Astrocyte (in vitro differentiated cells and primary cell): ENCODE data around the gene ENTREP1. TPM values are rescaled to one million over a fixed set of nuclear protein-coding genes. Genes with fewer than 3 reads are reported as not detected.
A peak's percentile ranks its signal among the peaks of the same experiment; 100 is the strongest.

ENCODE experiments used
- DNase-seq: peaks from one replicate; pipeline ENCODE4 v3.0.0-alpha.2; 2010; ENCODE audit warnings: low read depth
- FAIRE-seq: peaks from 2 replicates; lab custom pipeline; 2011; peaks lifted over from hg19 to GRCh38; lab: Jason Lieb, UNC
- H2AFZ ChIP-seq: 2 replicates; pipeline ENCODE4 v1.6.0; 2012; ENCODE audit warnings: low read depth, low read length, inconsistent platforms
- H3K27ac ChIP-seq: 2 replicates; pipeline ENCODE4 v1.5.1; 2011; ENCODE audit warnings: low read depth, low read length, inconsistent platforms
- H3K27me3 ChIP-seq: 2 replicates; pipeline ENCODE4 v1.6.0; 2011; ENCODE audit warnings: low read length, inconsistent platforms; ENCODE audit not compliant: insufficient read depth
- H3K36me3 ChIP-seq: 2 replicates; pipeline ENCODE4 v1.5.1; 2011; ENCODE audit warnings: low read length, inconsistent platforms; ENCODE audit not compliant: insufficient read depth
- H3K4me1 ChIP-seq: 2 replicates; pipeline ENCODE4 v1.5.1; 2011; ENCODE audit warnings: low read length, inconsistent platforms; ENCODE audit not compliant: insufficient read depth
- H3K4me2 ChIP-seq: 2 replicates; pipeline ENCODE4 v1.6.0; 2012; ENCODE audit warnings: low read length, inconsistent platforms
- H3K4me3 ChIP-seq: 2 replicates; pipeline ENCODE4 v1.5.1; 2011; ENCODE audit warnings: low read depth, mild to moderate bottlenecking, low read length, inconsistent platforms; ENCODE audit not compliant: insufficient read depth
- H3K79me2 ChIP-seq: 2 replicates; pipeline ENCODE4 v1.6.0; 2012; ENCODE audit warnings: mild to moderate bottlenecking, low read length, inconsistent platforms; ENCODE audit not compliant: insufficient read depth
- H3K9ac ChIP-seq: 2 replicates; pipeline ENCODE4 v1.6.0; 2012; ENCODE audit warnings: mild to moderate bottlenecking, low read length, inconsistent platforms
- H3K9me3 ChIP-seq: 2 replicates; pipeline ENCODE4 v1.5.1; 2012; ENCODE audit warnings: low read depth, mild to moderate bottlenecking, low read length, inconsistent platforms; ENCODE audit not compliant: insufficient read depth
- H4K20me1 ChIP-seq: 2 replicates; pipeline ENCODE4 v1.6.0; 2012; ENCODE audit warnings: low read length, inconsistent platforms; ENCODE audit not compliant: insufficient read depth
- H3K27ac Mint-ChIP-seq: one replicate; pipeline ENCODE4 v1.8.0; 2021; ENCODE audit warnings: mild to moderate bottlenecking, mixed read lengths; ENCODE audit not compliant: unreplicated experiment
- H3K27me3 Mint-ChIP-seq: one replicate; pipeline ENCODE4 v1.8.0; 2021; ENCODE audit warnings: low read depth, mixed read lengths; ENCODE audit not compliant: unreplicated experiment
- H3K36me3 Mint-ChIP-seq: one replicate; pipeline ENCODE4 v1.8.0; 2021; ENCODE audit warnings: low read depth, mixed read lengths; ENCODE audit not compliant: unreplicated experiment
- H3K4me1 Mint-ChIP-seq: one replicate; pipeline ENCODE4 v1.8.0; 2021; ENCODE audit warnings: low read depth, mixed read lengths; ENCODE audit not compliant: unreplicated experiment
- H3K4me3 Mint-ChIP-seq: one replicate; pipeline ENCODE4 v1.8.0; 2021; ENCODE audit warnings: mild to moderate bottlenecking, moderate library complexity, mixed read lengths; ENCODE audit not compliant: unreplicated experiment
- H3K9me3 Mint-ChIP-seq: one replicate; pipeline ENCODE4 v1.8.0; 2021; ENCODE audit warnings: mild to moderate bottlenecking, mixed read lengths; ENCODE audit not compliant: unreplicated experiment
- CTCF ChIP-seq: IDR thresholded peaks from 2 replicates; pipeline ENCODE4 v1.5.1; 2011; ENCODE audit warnings: low read depth, mild to moderate bottlenecking, inconsistent platforms, low read length, moderate library complexity; ENCODE audit not compliant: insufficient read depth
- EZH2 ChIP-seq: IDR thresholded peaks from 2 replicates; pipeline ENCODE4 v1.6.1; 2012; ENCODE audit warnings: mild to moderate bottlenecking, low read length, inconsistent platforms; ENCODE audit not compliant: insufficient read depth
- total RNA-seq: library from RNA; stranded (reverse); gene quantifications from 2 replicates; pipeline ENCODE4 v1.2.1, GENCODE V29; 2021

The ENTREP1 gene
- total RNA-seq, 1 donor from 2014 or later: 3.4 TPM

GRCh38 chr9:69411931-69412740 lies 87.1 kb downstream of the ENTREP1 start:
- peaks cover 11% of the 10 kb centered on the region for H3K27me3 Mint-ChIP-seq
- Histone ChIP-seq H4K20me1 (no peaks in the 10 kb centered on the region), H3K36me3 (no peaks in the 10 kb centered on the region), H3K4me3 (no peak overlapping the region), H3K4me2 (peak overlapping the region; percentile 81), H3K9me3 (no peaks in the 10 kb centered on the region), H2AFZ (peak overlapping the region; percentile 93), H3K9ac (no peak overlapping the region), H3K4me1 (peaks cover 2% of the 10 kb centered on the region), H3K27ac (no peak overlapping the region), H3K27me3 (no peaks in the 10 kb centered on the region), H3K79me2 (no peaks in the 10 kb centered on the region)
- FAIRE-seq (no peak), DNase-seq (no peak)
- TF ChIP-seq EZH2 (no peak), CTCF (no peak)
- H3K4me3 Mint-ChIP-seq: no peak overlapping the region
- no peaks in the 10 kb centered on the region for H3K9me3 Mint-ChIP-seq
- no peaks in the 10 kb centered on the region for H3K36me3 Mint-ChIP-seq
- H3K4me1 Mint-ChIP-seq: no peaks in the 10 kb centered on the region
- no peak overlapping the region for H3K27ac Mint-ChIP-seq

GRCh38 chr9:69412741-69413150 lies 87.7 kb downstream of the ENTREP1 start:
- H3K36me3 ChIP-seq: no peaks in the 10 kb centered on the region
- no peak overlapping the region for H3K4me3 Mint-ChIP-seq
- H4K20me1 ChIP-seq: no peaks in the 10 kb centered on the region
- H3K4me3 ChIP-seq: no peak overlapping the region
- no peaks in the 10 kb centered on the region for H3K27me3 ChIP-seq
- H2AFZ ChIP-seq: peak overlapping the region; percentile 93
- TF ChIP-seq CTCF (peak; percentile 63), EZH2 (no peak)
- no peak overlapping the region for H3K9ac ChIP-seq
- H3K27ac ChIP-seq: no peak overlapping the region
- H3K36me3 Mint-ChIP-seq: no peaks in the 10 kb centered on the region
- H3K4me1 Mint-ChIP-seq: no peaks in the 10 kb centered on the region
- H3K79me2 ChIP-seq: no peaks in the 10 kb centered on the region
- H3K4me1 ChIP-seq: peaks cover 2% of the 10 kb centered on the region
- H3K27ac Mint-ChIP-seq: no peak overlapping the region
- no peaks in the 10 kb centered on the region for H3K9me3 Mint-ChIP-seq
- FAIRE-seq: no peak
- no peaks in the 10 kb centered on the region for H3K9me3 ChIP-seq
- DNase-seq: peak; percentile 43
- peak overlapping the region; percentile 81 for H3K4me2 ChIP-seq
- peaks cover 11% of the 10 kb centered on the region for H3K27me3 Mint-ChIP-seq

- H3K27me3 Mint-ChIP-seq: peaks cover 17% of the 10 kb centered on the region
Measured at GRCh38 chr9:69420611-69421270, 95.7 kb downstream of the ENTREP1 start.

More at GRCh38 chr9:69420611-69421270, 95.7 kb downstream of the ENTREP1 start:
- Mint-ChIP-seq H3K36me3 (peaks cover 2% of the 10 kb centered on the region), H3K9me3 (peaks cover 5% of the 10 kb centered on the region), H3K27ac (no peak overlapping the region), H3K4me3 (no peak overlapping the region), H3K4me1 (no peaks in the 10 kb centered on the region)
- Histone ChIP-seq H3K27me3 (no peaks in the 10 kb centered on the region), H3K79me2 (no peaks in the 10 kb centered on the region), H3K4me3 (no peak overlapping the region), H3K27ac (no peak overlapping the region), H4K20me1 (no peaks in the 10 kb centered on the region), H2AFZ (no peak overlapping the region), H3K4me2 (no peak overlapping the region), H3K36me3 (no peaks in the 10 kb centered on the region), H3K9me3 (no peaks in the 10 kb centered on the region), H3K9ac (no peak overlapping the region), H3K4me1 (no peaks in the 10 kb centered on the region)
- TF ChIP-seq CTCF (no peak), EZH2 (no peak)
- FAIRE-seq (no peak), DNase-seq (no peak)
